Activated CD4-positive, alpha-beta T cell treated with anti-CD3 and anti-CD28 coated beads, Interleukin-2, amount 50 U/mL, for 24 hours (primary cell): ENCODE results near the gene WDR76.
A peak's percentile ranks its signal among the peaks of the same experiment; 100 is the strongest.
"Not testable (repeated sequence)": the region's sequence is repeated elsewhere in the genome, so short reads cannot be mapped to it uniquely, and the experiment has no call there.

Source experiments
- DNase-seq, 2 donors: peaks; one replicate each; pipeline ENCODE4 v3.0.0-alpha.2; 2020; ENCODE audit warnings: low read depth in 1 of 2, low spot score in 1 of 2

WDR76 gene

GRCh38 chr15:43826508-43827341 lies at the start of gene WDR76:
WDR76 (plus strand) TSS chr15:43827002; CDS start chr15:43827033, 31 bp downstream.
- peak; percentile 42 to 72 for DNase-seq

GRCh38 chr15:43777267-43777914 lies 49.4 kb upstream of the WDR76 start:
- peak; percentile 62 to 78 for DNase-seq

GRCh38 chr15:43779016-43779415 lies 47.8 kb upstream of the WDR76 start:
- DNase-seq: no peak

GRCh38 chr15:43789409-43789808 lies 37.4 kb upstream of the WDR76 start:
- no peak for DNase-seq

GRCh38 chr15:43791993-43792760 lies 34.6 kb upstream of the WDR76 start, which contains the start of gene SERF2:
SERF2 (plus strand) TSS chr15:43792320; CDS start chr15:43792377, 57 bp downstream.
- DNase-seq: peak; percentile 99 to 100

- no peak for DNase-seq
These were observed 33.9 kb upstream of the WDR76 start for GRCh38 chr15:43792761-43793476.

GRCh38 chr15:43793647-43794046 lies 33.2 kb upstream of the WDR76 start:
- DNase-seq: no peak

- DNase-seq: no peak
These were observed 32.3 kb upstream of the WDR76 start for GRCh38 chr15:43794269-43795037.

- no peak for DNase-seq
These were observed 31.6 kb upstream of the WDR76 start for GRCh38 chr15:43795197-43795596.

GRCh38 chr15:43795997-43796396 lies 30.8 kb upstream of the WDR76 start:
- DNase-seq: no peak

- no peak for DNase-seq
These were observed 30.2 kb upstream of the WDR76 start for GRCh38 chr15:43796566-43796965.

GRCh38 chr15:43799209-43799944 lies 27.4 kb upstream of the WDR76 start:
- DNase-seq: no peak

- no peak for DNase-seq
These were observed 26.9 kb upstream of the WDR76 start, which contains the start of gene SERINC4 for GRCh38 chr15:43799945-43800285. SERINC4 (minus strand) TSS chr15:43800220; CDS start chr15:43799986, 234 bp downstream.

- DNase-seq: peak; percentile 81 to 88
These were observed 26.3 kb upstream of the WDR76 start, which contains the start of gene HYPK for GRCh38 chr15:43800286-43801141. HYPK (plus strand) TSS chr15:43800599; CDS start chr15:43800623, 24 bp downstream.

GRCh38 chr15:43802676-43803075 lies 24.1 kb upstream of the WDR76 start:
- DNase-seq: not testable (repeated sequence)

GRCh38 chr15:43808435-43808950 lies 18.3 kb upstream of the WDR76 start:
- no peak for DNase-seq

- DNase-seq: no peak
These were observed 17.7 kb upstream of the WDR76 start for GRCh38 chr15:43808960-43809678.
